ENCODE measurements around the gene TET1.

GRCh38 chr10:68603766-68604165, 43.6 kb downstream of the TET1 start:
- TF ChIP-seq EZH2 (IDR thresholded peaks at IDR 0.05; ENCODE audit: insufficient read depth, poor library complexity, severe bottlenecking) = no peak
- TF ChIP-seq EZH2phosphoT487 (IDR thresholded peaks at IDR 0.05; ENCODE audit: insufficient read depth, low read depth) = no peak
